ENCODE measurements around the gene RMP24.
"Not testable (repeated sequence)": the region's sequence is repeated elsewhere in the genome, so short reads cannot be mapped to it uniquely, and the experiment has no call there.

RMP24 gene

DNA sequence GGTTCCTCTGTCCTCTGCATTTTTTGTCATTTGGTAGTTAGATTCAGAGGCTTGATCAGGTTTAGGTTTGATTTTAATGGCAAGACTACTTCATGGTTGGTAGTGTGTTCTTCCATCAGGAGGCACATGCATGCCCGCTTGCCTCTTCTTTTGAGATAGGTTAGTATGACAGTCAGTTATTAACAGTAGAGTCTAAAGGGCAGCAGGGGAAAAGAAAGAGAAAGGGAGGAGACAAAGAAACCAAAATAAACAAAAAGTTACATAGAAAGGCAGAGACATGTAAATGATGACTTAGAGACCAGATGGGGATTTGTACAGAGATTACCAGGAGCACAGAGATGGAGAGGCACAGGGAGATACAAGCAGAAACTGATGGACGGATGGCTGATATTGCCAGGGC is 10.2 kb upstream of the RMP24 start:
- H3K4me3 ChIP-seq (ENCODE audit: low read length) = no peak overlapping the region
- TF ChIP-seq, protein P1, sequence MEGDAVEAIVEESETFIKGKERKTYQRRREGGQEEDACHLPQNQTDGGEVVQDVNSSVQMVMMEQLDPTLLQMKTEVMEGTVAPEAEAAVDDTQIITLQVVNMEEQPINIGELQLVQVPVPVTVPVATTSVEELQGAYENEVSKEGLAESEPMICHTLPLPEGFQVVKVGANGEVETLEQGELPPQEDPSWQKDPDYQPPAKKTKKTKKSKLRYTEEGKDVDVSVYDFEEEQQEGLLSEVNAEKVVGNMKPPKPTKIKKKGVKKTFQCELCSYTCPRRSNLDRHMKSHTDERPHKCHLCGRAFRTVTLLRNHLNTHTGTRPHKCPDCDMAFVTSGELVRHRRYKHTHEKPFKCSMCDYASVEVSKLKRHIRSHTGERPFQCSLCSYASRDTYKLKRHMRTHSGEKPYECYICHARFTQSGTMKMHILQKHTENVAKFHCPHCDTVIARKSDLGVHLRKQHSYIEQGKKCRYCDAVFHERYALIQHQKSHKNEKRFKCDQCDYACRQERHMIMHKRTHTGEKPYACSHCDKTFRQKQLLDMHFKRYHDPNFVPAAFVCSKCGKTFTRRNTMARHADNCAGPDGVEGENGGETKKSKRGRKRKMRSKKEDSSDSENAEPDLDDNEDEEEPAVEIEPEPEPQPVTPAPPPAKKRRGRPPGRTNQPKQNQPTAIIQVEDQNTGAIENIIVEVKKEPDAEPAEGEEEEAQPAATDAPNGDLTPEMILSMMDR (IDR thresholded peaks at IDR 0.05; ENCODE audit: insufficient read depth, low read depth, low read length, missing control alignments) = no peak
- DNase-seq (ENCODE audit: low read depth) = no peak

DNA sequence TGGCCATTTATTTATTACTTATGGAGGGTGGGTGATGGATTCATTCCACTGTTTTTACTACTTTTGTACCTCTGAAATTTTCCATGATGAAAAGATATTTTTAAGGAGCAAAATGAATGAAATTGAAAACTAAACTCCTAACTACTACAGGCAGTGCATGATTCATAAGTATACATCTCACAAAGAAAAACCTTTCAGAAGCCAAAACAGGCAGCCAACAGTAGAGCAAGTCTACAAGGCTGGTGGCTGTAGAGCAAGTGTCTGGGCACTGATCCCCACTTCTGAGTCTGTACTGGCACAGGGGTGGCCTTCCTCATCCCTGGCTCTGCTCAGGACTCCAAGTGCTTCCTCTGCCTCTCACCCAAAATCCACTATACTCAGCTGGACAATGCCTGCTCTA is 8.2 kb upstream of the RMP24 start:
- TF ChIP-seq, protein P1 (IDR thresholded peaks at IDR 0.05; ENCODE audit: insufficient read depth, low read depth, low read length, missing control alignments) = no peak
- H3K4me3 ChIP-seq (ENCODE audit: low read length) = no peak overlapping the region
- no peak for DNase-seq (ENCODE audit: low read depth)

DNA sequence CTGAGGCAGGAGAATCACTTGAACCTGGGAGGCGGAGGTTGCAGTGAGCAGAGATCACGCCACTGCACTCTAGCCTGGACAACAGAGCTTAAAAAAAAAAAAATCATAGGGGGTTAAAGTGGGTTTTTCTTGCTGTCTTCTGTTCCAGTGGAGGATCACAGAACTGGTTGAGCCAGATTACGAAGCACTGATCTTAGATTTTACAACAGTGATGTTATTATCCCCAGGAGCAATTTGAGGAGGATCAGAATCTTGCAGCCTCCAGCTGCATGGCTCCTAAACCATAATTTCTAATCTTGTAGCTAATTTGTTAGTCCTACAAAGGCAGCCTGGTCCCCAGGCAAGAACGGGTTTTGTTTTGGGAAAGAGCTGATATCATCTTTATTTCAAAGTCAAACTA is 4.6 kb upstream of the RMP24 start:
- not testable (repeated sequence) for H3K4me3 ChIP-seq (ENCODE audit: low read length)
- DNase-seq (ENCODE audit: low read depth) = peak; percentile 29

DNA sequence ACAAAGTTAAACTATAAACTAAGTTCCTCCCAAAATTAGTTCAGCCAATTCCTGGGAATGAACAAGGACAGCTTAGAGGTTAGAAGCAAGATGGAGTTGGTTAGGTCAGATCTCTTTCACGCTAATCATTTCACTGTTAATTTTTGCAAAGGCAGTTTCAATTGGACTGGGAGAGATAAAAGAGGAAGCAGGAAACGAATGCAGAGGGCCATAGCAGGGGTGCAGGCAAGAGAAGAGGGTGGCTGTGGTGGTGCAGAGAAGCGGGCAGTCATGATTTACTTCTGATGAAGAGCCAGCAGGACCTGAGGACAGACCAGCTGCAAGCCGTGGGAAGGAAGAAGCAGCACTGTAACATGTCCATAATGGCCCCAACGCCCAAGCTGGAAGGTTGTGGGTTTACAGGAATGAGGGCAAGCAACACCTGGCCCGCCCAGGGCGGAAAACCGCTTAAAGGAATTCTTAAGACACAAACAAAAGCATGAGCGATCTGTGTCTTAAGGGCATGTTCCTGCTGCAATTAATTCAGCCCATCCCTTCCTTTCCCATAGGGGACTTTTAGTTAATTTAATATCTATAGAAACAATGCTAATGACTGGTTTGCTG is 4.1 kb upstream of the RMP24 start:
- TF ChIP-seq, protein P1 (IDR thresholded peaks at IDR 0.05; ENCODE audit: insufficient read depth, low read depth, low read length, missing control alignments) = no peak
- H3K4me3 ChIP-seq (ENCODE audit: low read length) = no peak overlapping the region
- peak; percentile 79 for DNase-seq (ENCODE audit: low read depth)

DNA sequence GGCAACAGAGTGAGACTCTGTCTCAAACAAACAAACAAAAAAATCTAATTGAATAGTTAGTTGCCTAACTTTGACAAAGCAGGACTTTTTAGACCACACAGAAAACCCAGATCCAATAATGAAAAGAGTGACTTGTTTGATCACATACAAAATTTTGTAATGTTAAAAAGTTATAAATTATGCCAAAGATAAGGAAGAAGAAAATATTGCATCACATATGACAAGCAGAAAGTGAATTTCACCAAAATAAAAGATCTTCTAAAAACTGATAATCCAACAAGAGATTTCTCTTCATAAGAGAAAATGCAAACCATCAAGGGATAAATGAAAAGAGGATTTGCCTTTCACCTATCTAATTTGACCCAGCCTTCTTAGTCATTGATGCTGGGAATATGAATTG is 2.8 kb upstream of the RMP24 start:
- TF ChIP-seq, protein P1 (IDR thresholded peaks at IDR 0.05; ENCODE audit: insufficient read depth, low read depth, low read length, missing control alignments) = no peak
- H3K4me3 ChIP-seq (ENCODE audit: low read length) = no peak overlapping the region
- DNase-seq (ENCODE audit: low read depth) = peak; percentile 47

DNA sequence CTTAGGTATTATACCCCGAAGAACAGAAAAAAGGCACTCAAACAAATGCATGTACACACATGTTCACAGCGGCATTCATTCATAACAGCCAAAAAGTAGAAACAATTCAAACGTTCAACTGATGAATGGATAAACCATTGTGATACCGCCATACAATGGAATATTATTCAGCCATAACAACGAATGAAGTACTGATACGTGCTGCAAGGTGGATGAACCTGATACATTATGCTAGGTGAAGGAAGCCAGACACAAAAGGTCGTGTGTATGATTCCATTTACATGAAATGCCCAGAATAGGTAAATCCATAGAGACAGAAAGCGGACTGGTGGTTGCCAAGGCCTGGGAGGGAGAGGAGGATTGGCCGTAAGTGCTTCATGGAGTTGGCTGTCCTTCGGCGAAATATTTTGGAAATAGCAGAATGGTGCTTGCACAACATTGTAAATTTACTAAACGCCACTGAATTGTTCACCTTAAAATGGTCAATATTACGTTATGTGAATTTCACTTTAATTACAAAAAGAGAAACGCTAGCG is 750 bp upstream of the RMP24 start:
- TF ChIP-seq, protein P1 (IDR thresholded peaks at IDR 0.05; ENCODE audit: insufficient read depth, low read depth, low read length, missing control alignments) = no peak
- DNase-seq (ENCODE audit: low read depth) = no peak
- peak overlapping the region; percentile 91 for H3K4me3 ChIP-seq (ENCODE audit: low read length)

DNA sequence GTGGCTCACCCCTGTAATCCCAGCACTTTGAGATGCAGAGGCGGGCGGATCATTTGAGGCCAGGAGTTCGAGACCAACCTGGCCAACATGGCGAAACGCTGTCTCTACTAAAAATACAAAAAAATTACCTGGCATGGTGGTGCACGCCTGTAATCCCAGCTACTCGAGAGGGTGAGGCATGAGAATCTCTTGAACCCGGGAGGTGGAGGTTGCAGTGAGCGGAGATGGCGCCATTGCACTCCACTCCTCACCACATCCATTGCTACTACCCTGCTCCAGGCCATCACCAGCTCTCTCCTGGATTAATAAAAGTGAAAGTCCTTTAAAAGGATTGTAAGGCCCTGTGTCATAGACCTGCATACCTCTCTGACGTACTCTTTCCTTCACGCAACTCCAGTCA is 1.2 kb downstream of the RMP24 start:
- TF ChIP-seq, protein P1 (IDR thresholded peaks at IDR 0.05; ENCODE audit: insufficient read depth, low read depth, low read length, missing control alignments) = no peak
- peak overlapping the region; percentile 91 for H3K4me3 ChIP-seq (ENCODE audit: low read length)
- peak; percentile 10 for DNase-seq (ENCODE audit: low read depth)
